ENCODE results near the gene CSN3. TPM values are rescaled to one million over a fixed set of nuclear protein-coding genes. Genes with fewer than 3 reads are reported as not detected.

The CSN3 gene
- total RNA-seq, 1 donor from 2014 or later = not detected

GRCh38 chr4:70291341-70291740 is 48.9 kb downstream of the CSN3 start:
- DNase-seq = no peak
- Mint-ChIP-seq H3K36me3 (ENCODE audit: unreplicated experiment) (no peaks in the 10 kb centered on the region), H3K4me1 (ENCODE audit: low read depth, unreplicated experiment) (no peaks in the 10 kb centered on the region), H3K27ac (ENCODE audit: unreplicated experiment) (no peak overlapping the region), H3K4me3 (ENCODE audit: unreplicated experiment) (no peak overlapping the region), H3K9me3 (ENCODE audit: unreplicated experiment) (no peaks in the 10 kb centered on the region), H3K27me3 (ENCODE audit: unreplicated experiment) (no peaks in the 10 kb centered on the region)
- TF ChIP-seq, protein P1, sequence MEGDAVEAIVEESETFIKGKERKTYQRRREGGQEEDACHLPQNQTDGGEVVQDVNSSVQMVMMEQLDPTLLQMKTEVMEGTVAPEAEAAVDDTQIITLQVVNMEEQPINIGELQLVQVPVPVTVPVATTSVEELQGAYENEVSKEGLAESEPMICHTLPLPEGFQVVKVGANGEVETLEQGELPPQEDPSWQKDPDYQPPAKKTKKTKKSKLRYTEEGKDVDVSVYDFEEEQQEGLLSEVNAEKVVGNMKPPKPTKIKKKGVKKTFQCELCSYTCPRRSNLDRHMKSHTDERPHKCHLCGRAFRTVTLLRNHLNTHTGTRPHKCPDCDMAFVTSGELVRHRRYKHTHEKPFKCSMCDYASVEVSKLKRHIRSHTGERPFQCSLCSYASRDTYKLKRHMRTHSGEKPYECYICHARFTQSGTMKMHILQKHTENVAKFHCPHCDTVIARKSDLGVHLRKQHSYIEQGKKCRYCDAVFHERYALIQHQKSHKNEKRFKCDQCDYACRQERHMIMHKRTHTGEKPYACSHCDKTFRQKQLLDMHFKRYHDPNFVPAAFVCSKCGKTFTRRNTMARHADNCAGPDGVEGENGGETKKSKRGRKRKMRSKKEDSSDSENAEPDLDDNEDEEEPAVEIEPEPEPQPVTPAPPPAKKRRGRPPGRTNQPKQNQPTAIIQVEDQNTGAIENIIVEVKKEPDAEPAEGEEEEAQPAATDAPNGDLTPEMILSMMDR (IDR thresholded peaks at IDR 0.05; ENCODE audit: partially characterized antibody, unreplicated experiment) = no peak

- no peak for DNase-seq
- Mint-ChIP-seq H3K9me3 (ENCODE audit: unreplicated experiment) (no peaks in the 10 kb centered on the region), H3K27ac (ENCODE audit: unreplicated experiment) (no peak overlapping the region), H3K4me3 (ENCODE audit: unreplicated experiment) (no peak overlapping the region), H3K27me3 (ENCODE audit: unreplicated experiment) (peaks cover 3% of the 10 kb centered on the region), H3K36me3 (ENCODE audit: unreplicated experiment) (no peaks in the 10 kb centered on the region), H3K4me1 (ENCODE audit: low read depth, unreplicated experiment) (no peaks in the 10 kb centered on the region)
- TF ChIP-seq, protein P1 (IDR thresholded peaks at IDR 0.05; ENCODE audit: partially characterized antibody, unreplicated experiment) = no peak
Observed at GRCh38 chr4:70297576-70297975, 55.2 kb downstream of the CSN3 start.

DNA sequence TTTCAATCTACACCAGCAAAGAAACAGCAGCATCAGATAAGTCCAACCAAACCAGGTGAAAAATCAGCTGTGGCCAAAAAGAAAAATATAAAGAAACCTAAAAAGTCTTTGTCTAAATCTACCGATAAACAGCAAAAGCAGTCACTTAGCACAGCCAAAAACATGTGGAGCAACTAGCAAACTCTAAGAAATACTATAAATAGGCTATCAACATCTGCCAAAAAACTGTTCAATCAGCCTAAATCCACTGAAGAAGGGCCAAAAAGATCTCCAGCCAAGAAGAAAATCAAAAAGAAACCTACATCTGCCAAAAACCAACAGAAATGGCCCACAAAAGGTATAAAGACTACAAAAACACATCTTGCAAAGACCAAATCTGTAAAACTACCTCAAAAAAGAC is 55.7 kb downstream of the CSN3 start:
- TF ChIP-seq, protein P1 (IDR thresholded peaks at IDR 0.05; ENCODE audit: partially characterized antibody, unreplicated experiment) = no peak
- no peak for DNase-seq
- H3K4me1 Mint-ChIP-seq (ENCODE audit: low read depth, unreplicated experiment) = no peaks in the 10 kb centered on the region
- peaks cover 3% of the 10 kb centered on the region for H3K27me3 Mint-ChIP-seq (ENCODE audit: unreplicated experiment)
- H3K4me3 Mint-ChIP-seq (ENCODE audit: unreplicated experiment) = no peak overlapping the region
- H3K27ac Mint-ChIP-seq (ENCODE audit: unreplicated experiment) = no peak overlapping the region
- no peaks in the 10 kb centered on the region for H3K9me3 Mint-ChIP-seq (ENCODE audit: unreplicated experiment)
- H3K36me3 Mint-ChIP-seq (ENCODE audit: unreplicated experiment) = no peaks in the 10 kb centered on the region

DNA sequence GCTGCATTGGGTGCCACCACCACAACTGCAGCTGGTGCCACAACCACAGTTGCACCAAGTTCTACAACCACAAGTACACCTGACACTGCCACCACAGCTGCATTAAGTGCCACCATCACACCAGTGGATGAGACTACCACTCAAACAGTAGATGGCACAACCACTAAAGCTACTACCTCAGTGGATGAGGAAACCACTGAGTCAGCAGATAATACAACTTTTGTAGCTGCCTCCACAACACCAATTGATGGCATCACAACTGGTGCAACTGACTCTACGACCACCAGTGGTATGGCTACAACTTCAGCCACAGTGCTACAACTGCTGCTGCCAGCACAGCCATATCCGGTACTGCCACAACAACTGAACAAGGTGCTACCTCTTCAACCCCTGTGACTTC is 57.2 kb downstream of the CSN3 start:
- H3K9me3 Mint-ChIP-seq (ENCODE audit: unreplicated experiment) = no peaks in the 10 kb centered on the region
- H3K4me1 Mint-ChIP-seq (ENCODE audit: low read depth, unreplicated experiment) = no peaks in the 10 kb centered on the region
- H3K27me3 Mint-ChIP-seq (ENCODE audit: unreplicated experiment) = peaks cover 3% of the 10 kb centered on the region
- H3K4me3 Mint-ChIP-seq (ENCODE audit: unreplicated experiment) = no peak overlapping the region
- no peaks in the 10 kb centered on the region for H3K36me3 Mint-ChIP-seq (ENCODE audit: unreplicated experiment)
- H3K27ac Mint-ChIP-seq (ENCODE audit: unreplicated experiment) = no peak overlapping the region
- TF ChIP-seq, protein P1 (IDR thresholded peaks at IDR 0.05; ENCODE audit: partially characterized antibody, unreplicated experiment) = no peak
- no peak for DNase-seq

DNA sequence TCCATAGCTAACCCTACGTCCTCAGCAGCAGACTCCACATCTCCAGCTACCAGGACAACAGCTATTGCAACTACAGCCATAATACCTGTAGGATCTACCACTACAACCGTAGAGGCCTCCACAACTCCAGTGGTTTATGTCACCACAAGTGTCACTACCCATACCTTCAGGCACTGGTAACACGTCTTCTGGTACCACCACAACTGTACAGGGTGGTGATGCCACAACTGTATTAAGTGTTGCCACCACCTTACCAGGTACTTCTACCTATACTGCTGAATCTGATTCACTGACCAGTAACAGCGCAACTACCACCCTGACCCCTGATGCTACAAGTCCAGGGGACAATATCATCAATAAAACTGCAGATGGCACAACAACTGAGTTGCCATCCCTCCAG is 57.8 kb downstream of the CSN3 start:
- Mint-ChIP-seq H3K9me3 (ENCODE audit: unreplicated experiment) (no peaks in the 10 kb centered on the region), H3K27me3 (ENCODE audit: unreplicated experiment) (peaks cover 3% of the 10 kb centered on the region), H3K4me3 (ENCODE audit: unreplicated experiment) (no peak overlapping the region), H3K4me1 (ENCODE audit: low read depth, unreplicated experiment) (no peaks in the 10 kb centered on the region), H3K36me3 (ENCODE audit: unreplicated experiment) (no peaks in the 10 kb centered on the region), H3K27ac (ENCODE audit: unreplicated experiment) (no peak overlapping the region)
- TF ChIP-seq, protein P1 (IDR thresholded peaks at IDR 0.05; ENCODE audit: partially characterized antibody, unreplicated experiment) = no peak
- DNase-seq = no peak

Other genes with a start within 250 kb of the CSN3 start
- gene STATH, start 246.6 kb upstream of the CSN3 start, total RNA-seq (ENCODE audit: unreplicated experiment) = not detected
- not detected for gene HTN3, start 214.1 kb upstream of the CSN3 start, total RNA-seq (ENCODE audit: unreplicated experiment)
- not detected for gene HTN1, start 192.2 kb upstream of the CSN3 start, total RNA-seq (ENCODE audit: unreplicated experiment)
- gene PRR27, start 88.4 kb upstream of the CSN3 start, total RNA-seq (ENCODE audit: unreplicated experiment) = not detected
- gene ODAM, start 46.9 kb upstream of the CSN3 start, total RNA-seq (ENCODE audit: unreplicated experiment) = not detected
- not detected for gene FDCSP, start 16.5 kb upstream of the CSN3 start, total RNA-seq (ENCODE audit: unreplicated experiment)
- not detected for gene CABS1, start 92.4 kb downstream of the CSN3 start, total RNA-seq (ENCODE audit: unreplicated experiment)
- not detected for gene SMR3A, start 118.2 kb downstream of the CSN3 start, total RNA-seq (ENCODE audit: unreplicated experiment)
- gene SMR3B, start 140.5 kb downstream of the CSN3 start, total RNA-seq (ENCODE audit: unreplicated experiment) = not detected
- not detected for gene OPRPN, start 155.3 kb downstream of the CSN3 start, total RNA-seq (ENCODE audit: unreplicated experiment)
- gene MUC7, start 229.6 kb downstream of the CSN3 start, total RNA-seq (ENCODE audit: unreplicated experiment) = not detected

Data from glutamatergic neuron (in vitro differentiated cells).